Keratinocyte (primary cell): ENCODE results near the gene SEC24D. TPM values are rescaled to one million over a fixed set of nuclear protein-coding genes. Genes with fewer than 3 reads are reported as not detected.

Experiments
- DNase-seq: peaks from one replicate; pipeline ENCODE4 v3.0.0-alpha.2; 2011; ENCODE audit warnings: low read depth, missing footprints, low spot score
- FAIRE-seq: peaks from 2 replicates; lab custom pipeline; 2011; peaks lifted over from hg19 to GRCh38; lab: Jason Lieb, UNC
- H2AFZ ChIP-seq: 2 replicates; pipeline ENCODE4 v1.6.0; 2012; ENCODE audit warnings: low read length, control low read depth, inconsistent platforms; ENCODE audit not compliant: control insufficient read depth
- H3K27ac ChIP-seq: 2 replicates; pipeline ENCODE4 v1.5.1; 2011; ENCODE audit warnings: low read length; ENCODE audit not compliant: control insufficient read depth, insufficient read depth
- H3K27me3 ChIP-seq: 3 replicates; pipeline ENCODE4 v1.6.0; 2011; ENCODE audit warnings: low read length; ENCODE audit not compliant: control insufficient read depth, insufficient read depth; ENCODE audit errors: extremely low read depth
- H3K36me3 ChIP-seq, 2 experiments: 2 replicates in 1 of 2; 3 replicates in 1 of 2; pipeline ENCODE4 v1.5.1; 2011; ENCODE audit warnings: low read length in 2 of 2, mild to moderate bottlenecking in 1 of 2; ENCODE audit not compliant: control insufficient read depth in 2 of 2, insufficient read depth in 2 of 2; ENCODE audit errors: extremely low read depth in 1 of 2
- H3K4me1 ChIP-seq: 3 replicates; pipeline ENCODE4 v1.5.1; 2011; ENCODE audit warnings: low read length; ENCODE audit not compliant: control insufficient read depth, insufficient read depth; ENCODE audit errors: extremely low read depth
- H3K4me2 ChIP-seq: 3 replicates; pipeline ENCODE4 v1.6.0; 2011; ENCODE audit warnings: low read depth, low read length; ENCODE audit not compliant: control insufficient read depth, insufficient read depth; ENCODE audit errors: extremely low read depth
- H3K4me3 ChIP-seq, 3 experiments: fragments of 200-600 bp in 1 of 3; sonication (generic) in 1 of 3; 2 replicates in 2 of 3; 3 replicates in 1 of 3; pipeline ENCODE4 v1.5.1; 2011 to 2016; ENCODE audit warnings: low read length in 3 of 3, mild to moderate bottlenecking in 3 of 3, control low read depth in 2 of 3, inconsistent platforms in 1 of 3, low read depth in 1 of 3, mixed read lengths in 1 of 3, mixed run types in 1 of 3, moderate library complexity in 1 of 3; ENCODE audit not compliant: control insufficient read depth in 2 of 3, insufficient read depth in 2 of 3; ENCODE audit errors: extremely low read depth in 1 of 3
- H3K79me2 ChIP-seq: 2 replicates; pipeline ENCODE4 v1.6.0; 2012; ENCODE audit warnings: low read length; ENCODE audit not compliant: control insufficient read depth, insufficient read depth
- H3K9ac ChIP-seq: 3 replicates; pipeline ENCODE4 v1.6.0; 2011; ENCODE audit warnings: low read length; ENCODE audit not compliant: control insufficient read depth, insufficient read depth; ENCODE audit errors: extremely low read depth
- H3K9me1 ChIP-seq: 3 replicates; pipeline ENCODE4 v1.6.0; 2011; ENCODE audit warnings: low read length; ENCODE audit not compliant: control insufficient read depth, insufficient read depth; ENCODE audit errors: extremely low read depth
- H3K9me3 ChIP-seq: 2 replicates; pipeline ENCODE4 v1.5.1; 2012; ENCODE audit warnings: low read depth, low read length; ENCODE audit not compliant: control insufficient read depth
- H4K20me1 ChIP-seq: 3 replicates; pipeline ENCODE4 v1.6.0; 2011; ENCODE audit warnings: low read length; ENCODE audit not compliant: control insufficient read depth, insufficient read depth; ENCODE audit errors: extremely low read depth
- EZH2 ChIP-seq: IDR thresholded peaks from one replicate; pipeline ENCODE4 v1.6.1; 2012; ENCODE audit warnings: inconsistent platforms, mild to moderate bottlenecking, low read length, moderate library complexity
- dilution Hi-C: fragments of 300-500 bp; cut with MboI; formaldehyde crosslinking; loops from one replicate; pipeline ENCODE4 v1.7.0; 2020; ENCODE audit warnings: low sequenced_read_pairs; ENCODE audit not compliant: extremely low pct_ligation_motif_present
- polyA plus RNA-seq, 5 experiments: library from polyadenylated mRNA; depleted of rRNA in 3 of 5; stranded (reverse) in 3 of 5; stranded (forward) in 1 of 5; unstranded in 1 of 5; fragments of >200 nt; gene quantifications; 1 replicate in 1 of 5; 2 replicates in 3 of 5; 3 replicates in 1 of 5; pipeline versions ENCODE4 v1.2.1 to v1.2.3, GENCODE V29; 2011 to 2012; ENCODE audit warnings: missing spikeins in 2 of 5, low read depth in 1 of 5, low replicate concordance in 1 of 5
- TF ChIP-seq, protein P1 (sequence below), 3 experiments: IDR thresholded peaks in 1 of 3; conservative IDR thresholded peaks in 1 of 3; optimal IDR thresholded peaks in 1 of 3; 2 replicates in 2 of 3; 3 replicates in 1 of 3; pipeline versions ENCODE3 to v1.5.1; 2011; ENCODE audit warnings: low read length in 3 of 3, mild to moderate bottlenecking in 3 of 3, moderate library complexity in 2 of 3, control low read depth in 1 of 3, inconsistent platforms in 1 of 3; ENCODE audit not compliant: insufficient read depth in 2 of 3; ENCODE audit errors: extremely low read depth in 1 of 3

Gene SEC24D
- polyA plus RNA-seq, 1 donor (not counting 4 experiments of a cell fraction or from before 2014, with no cell fraction given), result 24.9 TPM

DNA sequence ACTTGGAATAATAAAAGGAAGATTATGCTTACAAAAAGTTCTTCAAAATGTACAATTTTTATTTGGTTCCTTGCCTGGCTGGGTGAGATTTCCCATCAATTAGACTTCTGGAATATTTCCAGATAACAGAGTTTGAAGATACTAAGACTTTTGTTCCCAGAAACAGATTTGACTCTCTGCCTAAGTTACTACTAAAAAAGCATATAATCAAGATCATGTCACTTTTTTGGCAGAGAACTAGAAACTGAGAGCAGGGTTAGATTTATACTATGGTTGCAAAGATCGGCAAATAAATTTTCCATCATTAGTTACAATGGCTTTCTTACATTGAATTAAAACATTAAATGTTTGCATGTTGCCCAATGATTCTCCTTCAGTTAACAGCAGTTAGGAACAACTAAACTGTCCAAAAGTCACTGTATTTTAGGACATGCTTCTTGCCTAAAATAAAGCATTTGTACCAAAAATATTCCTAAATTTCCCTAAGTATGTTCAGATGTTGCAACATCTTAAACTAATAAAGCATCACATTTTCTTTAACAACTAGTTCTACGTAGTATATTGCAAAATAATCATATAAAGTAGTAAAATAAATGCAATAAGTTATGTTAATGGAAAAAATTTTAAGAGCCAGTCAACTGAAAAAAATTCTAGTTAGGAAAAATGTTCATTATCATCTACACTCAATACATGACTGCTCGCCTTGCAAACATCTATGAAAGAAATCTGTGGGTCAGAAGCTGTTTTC, 73.0 kb downstream of the SEC24D start:
- Histone ChIP-seq H3K79me2 (no peaks in the 10 kb centered on the region), H3K9me1 (no peaks in the 10 kb centered on the region), H3K4me1 (peaks cover 10% of the 10 kb centered on the region), H3K4me2 (no peak overlapping the region), H3K9me3 (no peaks in the 10 kb centered on the region), H3K27me3 (no peaks in the 10 kb centered on the region), H3K36me3 (peaks cover 7 to 27% of the 10 kb centered on the region in 2 experiments), H4K20me1 (no peaks in the 10 kb centered on the region), H2AFZ (no peak overlapping the region), H3K9ac (no peak overlapping the region), H3K27ac (no peak overlapping the region), H3K4me3 (no peak overlapping the region)
- no peak for DNase-seq
- dilution Hi-C loops, result no loop called here
- TF ChIP-seq, protein P1, sequence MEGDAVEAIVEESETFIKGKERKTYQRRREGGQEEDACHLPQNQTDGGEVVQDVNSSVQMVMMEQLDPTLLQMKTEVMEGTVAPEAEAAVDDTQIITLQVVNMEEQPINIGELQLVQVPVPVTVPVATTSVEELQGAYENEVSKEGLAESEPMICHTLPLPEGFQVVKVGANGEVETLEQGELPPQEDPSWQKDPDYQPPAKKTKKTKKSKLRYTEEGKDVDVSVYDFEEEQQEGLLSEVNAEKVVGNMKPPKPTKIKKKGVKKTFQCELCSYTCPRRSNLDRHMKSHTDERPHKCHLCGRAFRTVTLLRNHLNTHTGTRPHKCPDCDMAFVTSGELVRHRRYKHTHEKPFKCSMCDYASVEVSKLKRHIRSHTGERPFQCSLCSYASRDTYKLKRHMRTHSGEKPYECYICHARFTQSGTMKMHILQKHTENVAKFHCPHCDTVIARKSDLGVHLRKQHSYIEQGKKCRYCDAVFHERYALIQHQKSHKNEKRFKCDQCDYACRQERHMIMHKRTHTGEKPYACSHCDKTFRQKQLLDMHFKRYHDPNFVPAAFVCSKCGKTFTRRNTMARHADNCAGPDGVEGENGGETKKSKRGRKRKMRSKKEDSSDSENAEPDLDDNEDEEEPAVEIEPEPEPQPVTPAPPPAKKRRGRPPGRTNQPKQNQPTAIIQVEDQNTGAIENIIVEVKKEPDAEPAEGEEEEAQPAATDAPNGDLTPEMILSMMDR (optimal IDR thresholded peaks at IDR 0.05 in 1 of 3, IDR thresholded peaks at IDR 0.05 in 1 of 3, conservative IDR thresholded peaks at IDR 0.05 in 1 of 3; ENCODE audit: extremely low read depth in 1 of 3, insufficient read depth in 2 of 3, low read length in 3 of 3), result no peak
- no peak for TF ChIP-seq EZH2
- FAIRE-seq, result no peak

DNA sequence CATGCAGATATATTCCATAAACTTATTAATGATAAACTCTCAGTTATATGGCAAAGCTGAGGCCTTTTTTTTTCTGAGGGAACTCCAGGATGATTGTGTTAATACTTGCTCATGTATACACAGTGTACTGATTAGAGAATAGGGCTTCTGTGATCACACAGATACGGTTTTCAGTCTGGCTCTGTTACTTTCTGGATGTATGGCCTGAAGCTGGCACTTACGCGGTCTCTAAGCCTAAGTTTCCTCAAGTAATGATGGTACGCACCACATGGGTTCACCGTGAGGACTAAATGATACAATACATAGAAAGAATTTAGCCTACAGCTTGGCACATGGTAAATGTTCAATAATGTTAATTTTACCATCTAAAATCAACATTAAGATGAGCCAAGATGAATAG, 73.8 kb downstream of the SEC24D start:
- Histone ChIP-seq H3K36me3 (peaks cover 5 to 27% of the 10 kb centered on the region in 2 experiments), H3K79me2 (no peaks in the 10 kb centered on the region)

More for the DNA sequence above, 73.8 kb downstream of the SEC24D start:
- no peak overlapping the region for H3K9ac ChIP-seq
- TF ChIP-seq EZH2, result no peak
- TF ChIP-seq, protein P1 (optimal IDR thresholded peaks at IDR 0.05 in 1 of 3, IDR thresholded peaks at IDR 0.05 in 1 of 3, conservative IDR thresholded peaks at IDR 0.05 in 1 of 3; ENCODE audit: extremely low read depth in 1 of 3, insufficient read depth in 2 of 3, low read length in 3 of 3), result no peak
- H3K4me3 ChIP-seq, result no peak overlapping the region
- H4K20me1 ChIP-seq, result no peaks in the 10 kb centered on the region
- no peak overlapping the region for H2AFZ ChIP-seq
- H3K4me1 ChIP-seq, result peaks cover 10% of the 10 kb centered on the region
- H3K9me3 ChIP-seq, result no peaks in the 10 kb centered on the region
- H3K4me2 ChIP-seq, result no peak overlapping the region
- DNase-seq (no peak), FAIRE-seq (no peak)
- dilution Hi-C loops, result no loop called here
- no peak overlapping the region for H3K27ac ChIP-seq
- no peaks in the 10 kb centered on the region for H3K27me3 ChIP-seq
- no peaks in the 10 kb centered on the region for H3K9me1 ChIP-seq
